Body of pancreas (tissue), 4 donors: ENCODE results near the gene MAEA.

ENCODE experiments used
- CTCF ChIP-seq, 7 experiments: fragments of 450-650 bp in 4 of 7; fragments of 200-600 bp in 3 of 7; sonication (generic) in 3 of 7; IDR thresholded peaks; one replicate each; pipeline ENCODE4 v1.5.1; 2016 to 2019; ENCODE audit warnings: antibody characterized with exemption in 7 of 7
- POLR2A ChIP-seq, 3 donors: fragments of 450-650 bp; IDR thresholded peaks; one replicate each; pipeline ENCODE4 v1.6.1; 2016; ENCODE audit warnings: antibody characterized with exemption in 3 of 3, mild to moderate bottlenecking in 2 of 3

- TF ChIP-seq CTCF (IDR thresholded peaks at IDR 0.05) (no peak), POLR2A (IDR thresholded peaks at IDR 0.05) (no peak)
Observed at GRCh38 chr4:1310031-1310795, 20.5 kb downstream of the MAEA start.
